ENCODE results near the gene CBX5. TPM values are rescaled to one million over a fixed set of nuclear protein-coding genes. Genes with fewer than 3 reads are reported as not detected.

Gene CBX5
- polyA plus RNA-seq, 1 of the 3 experiments (the other 2 are of a cell fraction) = 11.6 TPM

DNA sequence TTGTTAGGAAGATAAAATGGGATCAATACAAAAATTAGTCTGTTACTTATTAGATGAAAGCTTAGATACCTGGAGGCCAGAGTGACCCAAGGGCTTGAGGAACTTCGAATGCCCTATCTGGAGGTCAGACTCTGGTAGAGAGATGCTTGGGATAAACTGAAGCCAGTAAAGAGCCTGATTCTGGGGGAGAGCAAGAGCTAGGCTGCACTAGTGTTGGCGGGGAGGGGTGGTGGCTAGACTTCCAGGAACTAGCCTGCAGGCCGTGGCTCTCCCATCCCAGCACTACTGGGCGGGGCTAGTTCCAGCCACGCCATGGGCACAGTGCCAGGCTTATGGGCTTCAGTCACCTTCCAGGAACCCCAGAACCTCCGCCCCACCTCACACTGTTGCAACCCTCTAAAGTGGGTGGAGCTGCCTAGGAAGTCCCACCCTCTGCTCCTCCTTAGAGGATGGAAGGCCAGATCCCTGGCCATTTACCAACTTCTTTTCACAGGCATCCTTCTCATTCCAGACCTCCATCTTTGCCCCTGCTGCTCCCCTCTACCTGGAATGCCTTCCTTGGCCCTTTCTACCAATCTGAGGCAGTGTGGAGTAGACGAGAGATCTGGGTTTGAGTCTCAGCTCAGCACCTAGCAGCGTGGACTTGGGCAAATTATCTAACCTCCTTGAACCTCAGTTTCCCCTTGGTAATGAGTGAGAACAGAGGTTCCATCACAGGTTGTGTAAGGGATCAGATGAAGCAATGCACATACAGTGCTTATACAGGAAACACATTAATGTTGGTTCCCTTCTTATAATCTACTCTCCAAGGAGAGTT lies 27.2 kb upstream of the CBX5 start:
- no peaks in the 10 kb centered on the region for H4K20me1 ChIP-seq (ENCODE audit: insufficient read depth)
- peaks cover 0 to 7% of the 10 kb centered on the region in 2 experiments; a peak in 1 of 4 replicates for H3K4me1 ChIP-seq (ENCODE audit: control insufficient read depth in 1 of 2, insufficient read depth in 2 of 2, low read depth in 1 of 2, low read length in 1 of 2)
- no peaks in the 10 kb centered on the region for H3K36me3 ChIP-seq (replicated peaks in 1 of 2; ENCODE audit: control insufficient read depth in 1 of 2, insufficient read depth in 2 of 2, low read length in 1 of 2)
- no peak overlapping the region for H3K4me2 ChIP-seq
- H3K9me2 ChIP-seq = no peaks in the 10 kb centered on the region
- DNase-seq = peak; percentile 59
- CTCF ChIA-PET = interaction anchor here (0.6 to 1.9 kb wide), 12 partner anchors 13 to 630 kb away, joined by 3 to 13 read pairs (median 4); partner anchors contain the start of genes CBX5 and HOXC10
- WGBS (ENCODE audit: low lambda C conversion rate) = 52% methylated on average over 7 of the region's 8 CpGs
- POLR2A ChIA-PET = interaction anchor here (1.3 to 1.6 kb wide), 2 partner anchors 11 to 28 kb away, joined by 3 to 4 read pairs; no protein-coding TSS in a partner anchor
- no peak for TF ChIP-seq FOSL2 (IDR thresholded peaks at IDR 0.05; ENCODE audit: borderline replicate concordance, low read depth)
- no peak overlapping the region for H3K27ac ChIP-seq (ENCODE audit: low read depth in 2 of 2, low read length in 1 of 2)
- H3F3A ChIP-seq (replicated peaks; ENCODE audit: insufficient read depth) = no peaks in the 10 kb centered on the region
- H3K27me3 ChIP-seq (ENCODE audit: insufficient read depth) = no peaks in the 10 kb centered on the region; the same call in 1 of the 2 replicates
- H3K4me3 ChIP-seq (ENCODE audit: low read depth in 2 of 2, low read length in 1 of 2) = no peak overlapping the region
- no peaks in the 10 kb centered on the region for H3K79me2 ChIP-seq (ENCODE audit: insufficient read depth)
- H3K9me3 ChIP-seq = no peaks in the 10 kb centered on the region
- H2AFZ ChIP-seq (ENCODE audit: low read depth) = no peak overlapping the region
- no peak overlapping the region for H3K9ac ChIP-seq

DNA sequence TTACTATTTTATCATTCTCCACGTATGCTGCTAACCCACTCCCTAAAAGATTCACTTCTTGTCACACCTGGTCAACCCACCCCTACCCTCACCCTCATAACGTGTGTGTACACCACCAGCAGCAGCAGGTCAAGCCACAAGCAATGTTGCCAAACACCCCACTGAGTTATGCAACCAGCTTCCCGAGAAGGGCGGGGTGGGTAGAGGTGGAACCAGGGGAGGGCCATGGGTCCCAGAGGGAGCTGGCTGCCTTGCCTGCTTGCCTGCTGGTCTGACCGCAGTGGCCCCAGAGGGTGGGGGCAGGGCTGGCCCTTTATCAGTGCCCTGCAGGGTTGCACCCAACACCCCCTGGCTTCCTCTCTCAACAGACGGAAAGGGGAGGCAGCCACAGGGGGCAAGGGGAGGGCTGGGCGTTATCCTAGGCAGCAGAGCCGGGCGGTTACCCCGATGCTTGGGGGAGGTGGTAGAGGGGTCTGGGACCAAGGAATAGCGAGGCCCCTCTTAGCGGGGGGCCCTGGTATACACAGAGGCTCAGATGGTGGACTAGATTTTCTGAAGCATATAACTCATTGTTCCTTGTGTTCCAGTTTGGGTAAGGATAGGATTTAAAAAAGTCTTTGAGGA lies 24.4 kb upstream of the CBX5 start:
- Histone ChIP-seq H3K4me1 (ENCODE audit: control insufficient read depth in 1 of 2, insufficient read depth in 2 of 2, low read depth in 1 of 2, low read length in 1 of 2) (peaks cover 0 to 17% of the 10 kb centered on the region in 2 experiments; a peak in 1 of 4 replicates), H2AFZ (ENCODE audit: low read depth) (no peak overlapping the region), H3K9me3 (no peaks in the 10 kb centered on the region), H3K9ac (no peak overlapping the region), H3K27ac (ENCODE audit: low read depth in 2 of 2, low read length in 1 of 2) (no peak overlapping the region), H3K79me2 (ENCODE audit: insufficient read depth) (no peaks in the 10 kb centered on the region), H3K27me3 (ENCODE audit: insufficient read depth) (no peaks in the 10 kb centered on the region; the same call in 1 of the 2 replicates), H3F3A (replicated peaks; ENCODE audit: insufficient read depth) (peaks cover 3% of the 10 kb centered on the region), H4K20me1 (ENCODE audit: insufficient read depth) (no peaks in the 10 kb centered on the region), H3K9me2 (no peaks in the 10 kb centered on the region), H3K4me3 (ENCODE audit: low read depth in 2 of 2, low read length in 1 of 2) (no peak overlapping the region), H3K36me3 (replicated peaks in 1 of 2; ENCODE audit: control insufficient read depth in 1 of 2, insufficient read depth in 2 of 2, low read length in 1 of 2) (no peaks in the 10 kb centered on the region), H3K4me2 (no peak overlapping the region)
- no peak for DNase-seq
- WGBS (ENCODE audit: low lambda C conversion rate) = 64% methylated on average over 12 of the region's 12 CpGs
- TF ChIP-seq, protein P1, sequence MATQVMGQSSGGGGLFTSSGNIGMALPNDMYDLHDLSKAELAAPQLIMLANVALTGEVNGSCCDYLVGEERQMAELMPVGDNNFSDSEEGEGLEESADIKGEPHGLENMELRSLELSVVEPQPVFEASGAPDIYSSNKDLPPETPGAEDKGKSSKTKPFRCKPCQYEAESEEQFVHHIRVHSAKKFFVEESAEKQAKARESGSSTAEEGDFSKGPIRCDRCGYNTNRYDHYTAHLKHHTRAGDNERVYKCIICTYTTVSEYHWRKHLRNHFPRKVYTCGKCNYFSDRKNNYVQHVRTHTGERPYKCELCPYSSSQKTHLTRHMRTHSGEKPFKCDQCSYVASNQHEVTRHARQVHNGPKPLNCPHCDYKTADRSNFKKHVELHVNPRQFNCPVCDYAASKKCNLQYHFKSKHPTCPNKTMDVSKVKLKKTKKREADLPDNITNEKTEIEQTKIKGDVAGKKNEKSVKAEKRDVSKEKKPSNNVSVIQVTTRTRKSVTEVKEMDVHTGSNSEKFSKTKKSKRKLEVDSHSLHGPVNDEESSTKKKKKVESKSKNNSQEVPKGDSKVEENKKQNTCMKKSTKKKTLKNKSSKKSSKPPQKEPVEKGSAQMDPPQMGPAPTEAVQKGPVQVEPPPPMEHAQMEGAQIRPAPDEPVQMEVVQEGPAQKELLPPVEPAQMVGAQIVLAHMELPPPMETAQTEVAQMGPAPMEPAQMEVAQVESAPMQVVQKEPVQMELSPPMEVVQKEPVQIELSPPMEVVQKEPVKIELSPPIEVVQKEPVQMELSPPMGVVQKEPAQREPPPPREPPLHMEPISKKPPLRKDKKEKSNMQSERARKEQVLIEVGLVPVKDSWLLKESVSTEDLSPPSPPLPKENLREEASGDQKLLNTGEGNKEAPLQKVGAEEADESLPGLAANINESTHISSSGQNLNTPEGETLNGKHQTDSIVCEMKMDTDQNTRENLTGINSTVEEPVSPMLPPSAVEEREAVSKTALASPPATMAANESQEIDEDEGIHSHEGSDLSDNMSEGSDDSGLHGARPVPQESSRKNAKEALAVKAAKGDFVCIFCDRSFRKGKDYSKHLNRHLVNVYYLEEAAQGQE (IDR thresholded peaks at IDR 0.05; ENCODE audit: low read depth, low read length) = no peak
- TF ChIP-seq MEF2A (IDR thresholded peaks at IDR 0.05; ENCODE audit: borderline replicate concordance, low read depth) (no peak), FOXJ3 (CRISPR knock-in tag; IDR thresholded peaks at IDR 0.05) (no peak), TEAD4 (IDR thresholded peaks at IDR 0.05; ENCODE audit: borderline replicate concordance, insufficient read depth) (no peak), TCF12 (IDR thresholded peaks at IDR 0.05) (no peak), TAF1 (IDR thresholded peaks at IDR 0.05; ENCODE audit: borderline replicate concordance, low read depth, low read length) (no peak), JUND (IDR thresholded peaks at IDR 0.05) (no peak)
- POLR2A ChIA-PET = no interaction called here
- CTCF ChIA-PET = interaction anchor here (1.1 kb wide), 1 partner anchor 90 kb away, joined by 3 read pairs; no protein-coding TSS in a partner anchor

All from SK-N-SH (cell line).